ENCODE measurements around the gene ZNF232. TPM values are rescaled to one million over a fixed set of nuclear protein-coding genes. Genes with fewer than 3 reads are reported as not detected.
A peak's percentile ranks its signal among the peaks of the same experiment; 100 is the strongest.
"Not testable (repeated sequence)": the region's sequence is repeated elsewhere in the genome, so short reads cannot be mapped to it uniquely, and the experiment has no call there.

Gene ZNF232
- total and polyA plus RNA-seq, 8 donors: 2.8 to 7.1 (median 4.5) TPM

GRCh38 chr17:5131146-5131715 lies 19.6 kb upstream of the ZNF232 start:
- 78 to 88% methylated on average over 7 of the region's 7 CpGs for WGBS, 2 donors
- no peak for FAIRE-seq

GRCh38 chr17:5130687-5131086 lies 19.0 kb upstream of the ZNF232 start:
- H3K4me1 ChIP-seq; intact Hi-C loops (cut with DNase I); FAIRE-seq; H3K27me3 ChIP-seq; H3K27ac ChIP-seq; DNase-seq; H3K4me3 ChIP-seq; ATAC-seq; H3K9me3 ChIP-seq; H3K36me3 ChIP-seq: not testable (repeated sequence)
- WGBS, 2 donors: 66 to 85% methylated on average over 5 of the region's 5 CpGs

More at GRCh38 chr17:5131146-5131715, 19.6 kb upstream of the ZNF232 start:
- ATAC-seq (no peak), DNase-seq (no peak)
- H3K27me3 ChIP-seq: no peaks in the 10 kb centered on the region
- no peak overlapping the region for H3K4me3 ChIP-seq
- no peaks in the 10 kb centered on the region for H3K4me1 ChIP-seq
- TF ChIP-seq CTCF (IDR thresholded peaks at IDR 0.05): no peak
- H3K36me3 ChIP-seq: no peaks in the 10 kb centered on the region
- intact Hi-C loops (cut with DNase I): no loop called here
- H3K9me3 ChIP-seq: no peaks in the 10 kb centered on the region
- H3K27ac ChIP-seq: no peak overlapping the region

GRCh38 chr17:5130261-5130660 lies 18.6 kb upstream of the ZNF232 start:
- DNase-seq; H3K4me3 ChIP-seq; H3K4me1 ChIP-seq; H3K27me3 ChIP-seq; ATAC-seq; intact Hi-C loops (cut with DNase I); H3K27ac ChIP-seq; FAIRE-seq; H3K36me3 ChIP-seq; H3K9me3 ChIP-seq: not testable (repeated sequence)
- 80 to 84% methylated on average over 10 of the region's 10 CpGs for WGBS, 2 donors

- intact Hi-C loops (cut with DNase I); H3K27me3 ChIP-seq; H3K4me3 ChIP-seq; H3K4me1 ChIP-seq; H3K36me3 ChIP-seq; H3K9me3 ChIP-seq; ATAC-seq; H3K27ac ChIP-seq; FAIRE-seq: not testable (repeated sequence)
- DNase-seq: peak in 1 of 6 donors; percentile 20
- WGBS, 2 donors: 68 to 80% methylated on average over 8 of the region's 8 CpGs
Observed at GRCh38 chr17:5129770-5130169, 18.1 kb upstream of the ZNF232 start.

GRCh38 chr17:5128905-5129535 lies 17.3 kb upstream of the ZNF232 start:
- 76 to 87% methylated on average over 11 of the region's 11 CpGs for WGBS, 2 donors
- TF ChIP-seq CTCF (IDR thresholded peaks at IDR 0.05): no peak
- Histone ChIP-seq H3K27ac (no peak overlapping the region), H3K9me3 (no peaks in the 10 kb centered on the region), H3K27me3 (no peaks in the 10 kb centered on the region), H3K4me3 (no peak overlapping the region), H3K4me1 (no peaks in the 10 kb centered on the region), H3K36me3 (no peaks in the 10 kb centered on the region)
- peak in 1 of 6 donors; percentile 13 for DNase-seq
- intact Hi-C loops (cut with DNase I): no loop called here
- no peak for ATAC-seq
- FAIRE-seq: no peak

- ATAC-seq; H3K4me1 ChIP-seq; H3K9me3 ChIP-seq; H3K27me3 ChIP-seq; H3K36me3 ChIP-seq; FAIRE-seq; H3K27ac ChIP-seq; H3K4me3 ChIP-seq; intact Hi-C loops (cut with DNase I): not testable (repeated sequence)
- WGBS, 2 donors: 69 to 84% methylated on average over 8 of the region's 8 CpGs
- DNase-seq: peak in 1 of 6 donors; percentile 27
Observed at GRCh38 chr17:5128387-5128786, 16.7 kb upstream of the ZNF232 start.

GRCh38 chr17:5127910-5128309 lies 16.2 kb upstream of the ZNF232 start:
- FAIRE-seq: no peak
- DNase-seq: peak in 1 of 6 donors; percentile 9
- intact Hi-C loops (cut with DNase I): no loop called here
- H3K27me3 ChIP-seq: no peaks in the 10 kb centered on the region
- no peaks in the 10 kb centered on the region for H3K4me1 ChIP-seq
- no peaks in the 10 kb centered on the region for H3K36me3 ChIP-seq
- 62 to 63% methylated on average over 4 of the region's 4 CpGs for WGBS, 2 donors
- H3K4me3 ChIP-seq: no peak overlapping the region
- no peak for ATAC-seq
- H3K27ac ChIP-seq: no peak overlapping the region
- no peak for TF ChIP-seq CTCF (IDR thresholded peaks at IDR 0.05)
- no peaks in the 10 kb centered on the region for H3K9me3 ChIP-seq

All from pancreas (tissue), 10 donors.